OCI-LY7 (cell line): ENCODE data around the gene SNAPIN. TPM values are rescaled to one million over a fixed set of nuclear protein-coding genes. Genes with fewer than 3 reads are reported as not detected.

ENCODE experiments used
- BruUV-seq: library from RNA; stranded (reverse); fragments of 400-500 nt; replicated peaks from 2 replicates; lab custom pipeline; 2021; lab: Mats Ljungman, UMichigan
- CTCF ChIA-PET: fragments of 300-600 bp; sonication (Branson Sonifier 250); formaldehyde crosslinking; loops from one replicate; lab custom pipeline; 2022; ENCODE audit warnings: antibody characterized with exemption; ENCODE audit not compliant: unreplicated experiment; lab: Charles Lee
- POLR2A ChIA-PET: fragments of 300-600 bp; sonication (Branson Sonifier 250); formaldehyde crosslinking; loops from one replicate; lab custom pipeline; 2022; ENCODE audit warnings: antibody characterized with exemption; lab: Charles Lee
- DNase-seq: peaks from one replicate; pipeline ENCODE4 v3.0.0-alpha.2; 2015; ENCODE audit warnings: low spot score
- H2AFZ ChIP-seq: fragments of 200-600 bp; sonication (generic), shearing (Covaris generic); 2 replicates; pipeline ENCODE4 v1.6.1; 2014; ENCODE audit warnings: mild to moderate bottlenecking, antibody characterized with exemption, low read length, moderate library complexity
- H3K27ac ChIP-seq: fragments of 200-600 bp; sonication (generic); 2 replicates; pipeline ENCODE4 v1.5.1; 2014; ENCODE audit warnings: mixed run types, low read depth, mild to moderate bottlenecking, moderate library complexity, low read length, inconsistent platforms; ENCODE audit not compliant: poor library complexity, severe bottlenecking
- H3K36me3 ChIP-seq: fragments of 200-600 bp; sonication (generic); 2 replicates; pipeline ENCODE4 v1.6.1; 2014; ENCODE audit warnings: mild to moderate bottlenecking, antibody characterized with exemption, low read length, moderate library complexity, mixed read lengths; ENCODE audit not compliant: insufficient read depth
- H3K4me1 ChIP-seq: fragments of 200-600 bp; sonication (generic); 2 replicates; pipeline ENCODE4 v1.5.1; 2014; ENCODE audit warnings: mild to moderate bottlenecking, low read length; ENCODE audit not compliant: insufficient read depth, poor library complexity, severe bottlenecking
- H3K4me2 ChIP-seq: fragments of 200-600 bp; sonication (generic); 2 replicates; pipeline ENCODE4 v1.6.1; 2014; ENCODE audit warnings: mild to moderate bottlenecking, low read length
- H3K4me3 ChIP-seq: fragments of 200-600 bp; sonication (generic); 2 replicates; pipeline ENCODE4 v1.5.1; 2014; ENCODE audit warnings: mild to moderate bottlenecking, low read depth, low read length; ENCODE audit not compliant: poor library complexity, severe bottlenecking
- H3K79me2 ChIP-seq: fragments of 200-600 bp; sonication (generic); 2 replicates; pipeline ENCODE4 v1.6.1; 2016; ENCODE audit warnings: low read depth, mild to moderate bottlenecking, low read length, moderate library complexity, mixed read lengths; ENCODE audit not compliant: insufficient read depth
- H3K9me2 ChIP-seq: fragments of 200-600 bp; sonication (generic); 2 replicates; pipeline ENCODE4 v1.6.1; 2016; ENCODE audit warnings: mild to moderate bottlenecking, low read length, mixed read lengths; ENCODE audit not compliant: insufficient read depth
- H3K9me3 ChIP-seq: fragments of 200-600 bp; sonication (generic); 2 replicates; pipeline ENCODE4 v1.6.1; 2014; ENCODE audit warnings: mild to moderate bottlenecking, mixed run types, low read length, mixed read lengths
- H4K20me1 ChIP-seq: fragments of 200-600 bp; sonication (generic); 2 replicates; pipeline ENCODE4 v1.6.1; 2014; ENCODE audit warnings: mild to moderate bottlenecking, antibody characterized with exemption, low read length, moderate library complexity, mixed read lengths; ENCODE audit not compliant: insufficient read depth
- EZH2phosphoT487 ChIP-seq: fragments of 200-600 bp; sonication (generic); IDR thresholded peaks from 2 replicates; pipeline ENCODE4 v1.6.1; 2018; ENCODE audit warnings: low read depth, borderline replicate concordance, mild to moderate bottlenecking, mixed run types, antibody characterized with exemption, low read length, moderate library complexity, mixed read lengths
- intact Hi-C: fragments of 100-400 bp; cut with micrococcal nuclease; formaldehyde crosslinking; loops from one replicate; pipeline ENCODE4 v1.10.0; 2022; ENCODE audit not compliant: unreplicated experiment
- microRNA-seq: library from miRNA; unstranded; fragments of <30 nt; microRNA quantifications from one replicate; pipeline ENCODE4 v1.2.0, GENCODE V29; 2022; ENCODE audit warnings: borderline replicate concordance
- small RNA-seq: library from RNA; depleted of rRNA; stranded (forward); fragments of <200 nt; gene quantifications from one replicate; pipeline ENCODE3, GENCODE V24; 2014
- total RNA-seq, 2 experiments: library from RNA; depleted of rRNA in 1 of 2; stranded (reverse); fragments of >200 nt in 1 of 2; shearing (Covaris generic) in 1 of 2; gene quantifications; 2 replicates each; pipeline ENCODE4 v1.2.3, GENCODE V29; 2014 to 2022
- TF ChIP-seq, protein P1 (sequence below): fragments of 200-600 bp; sonication (generic); conservative IDR thresholded peaks from 2 replicates; pipeline ENCODE4 v1.5.1; 2014; ENCODE audit warnings: mild to moderate bottlenecking, antibody characterized with exemption, low read length, moderate library complexity, mixed read lengths

Gene SNAPIN
- total RNA-seq, 2 experiments from 2014 or later, result 31.1 to 44.5 TPM

DNA sequence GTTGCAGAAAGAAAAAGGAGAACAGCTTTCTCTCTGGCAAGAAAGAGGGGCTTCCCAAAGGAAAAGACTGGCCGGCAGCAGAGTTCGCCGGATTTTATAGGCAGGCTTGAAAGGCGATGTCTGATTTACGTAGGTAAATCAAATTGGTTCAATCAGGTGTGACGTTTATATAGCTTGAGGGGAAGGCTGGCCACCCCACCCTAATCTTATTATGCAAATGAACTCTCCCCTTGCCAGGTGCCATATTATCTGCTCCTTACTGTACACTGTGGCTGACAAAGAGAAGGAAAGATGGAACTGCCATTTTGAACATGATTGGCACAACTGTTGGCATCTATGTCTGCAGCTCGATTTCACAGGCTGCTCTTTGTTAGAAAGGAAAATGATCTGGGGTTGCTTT, 52.5 kb downstream of the SNAPIN start:
- no peaks in the 10 kb centered on the region for H3K36me3 ChIP-seq
- ChIA-PET POLR2A (no interaction called here), CTCF (no interaction called here)
- no peaks in the 10 kb centered on the region for H3K79me2 ChIP-seq
- H3K4me3 ChIP-seq, result no peak overlapping the region
- TF ChIP-seq, protein P1, sequence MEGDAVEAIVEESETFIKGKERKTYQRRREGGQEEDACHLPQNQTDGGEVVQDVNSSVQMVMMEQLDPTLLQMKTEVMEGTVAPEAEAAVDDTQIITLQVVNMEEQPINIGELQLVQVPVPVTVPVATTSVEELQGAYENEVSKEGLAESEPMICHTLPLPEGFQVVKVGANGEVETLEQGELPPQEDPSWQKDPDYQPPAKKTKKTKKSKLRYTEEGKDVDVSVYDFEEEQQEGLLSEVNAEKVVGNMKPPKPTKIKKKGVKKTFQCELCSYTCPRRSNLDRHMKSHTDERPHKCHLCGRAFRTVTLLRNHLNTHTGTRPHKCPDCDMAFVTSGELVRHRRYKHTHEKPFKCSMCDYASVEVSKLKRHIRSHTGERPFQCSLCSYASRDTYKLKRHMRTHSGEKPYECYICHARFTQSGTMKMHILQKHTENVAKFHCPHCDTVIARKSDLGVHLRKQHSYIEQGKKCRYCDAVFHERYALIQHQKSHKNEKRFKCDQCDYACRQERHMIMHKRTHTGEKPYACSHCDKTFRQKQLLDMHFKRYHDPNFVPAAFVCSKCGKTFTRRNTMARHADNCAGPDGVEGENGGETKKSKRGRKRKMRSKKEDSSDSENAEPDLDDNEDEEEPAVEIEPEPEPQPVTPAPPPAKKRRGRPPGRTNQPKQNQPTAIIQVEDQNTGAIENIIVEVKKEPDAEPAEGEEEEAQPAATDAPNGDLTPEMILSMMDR, result no peak
- no peak for TF ChIP-seq EZH2phosphoT487
- intact Hi-C loops, result no loop called here
- H3K9me2 ChIP-seq, result no peaks in the 10 kb centered on the region
- H2AFZ ChIP-seq, result no peak overlapping the region
- no peak overlapping the region for H3K27ac ChIP-seq
- BruUV-seq, result no TSS peak
- DNase-seq, result no peak
- H3K9me3 ChIP-seq, result no peaks in the 10 kb centered on the region
- no peak overlapping the region for H3K4me2 ChIP-seq
- no peaks in the 10 kb centered on the region for H4K20me1 ChIP-seq
- H3K4me1 ChIP-seq, result no peaks in the 10 kb centered on the region

Small RNAs within 50 kb of the gene (microRNA-seq; reads per million reads assigned to microRNA genes)
- not detected for gene MIR8083

Small RNAs within 50 kb of the gene (small RNA-seq; reads per million reads assigned to genes)
- gene MIR8083, result not detected
- not detected for gene RN7SL372P

Other genes starting within 250 kb of the SNAPIN start
- not detected in 2 replicates for gene S100A7A, start 242.2 kb upstream of the SNAPIN start, total RNA-seq (2014; rRNA removed; shearing (Covaris generic))
- gene S100A7A, start 242.2 kb upstream of the SNAPIN start, total RNA-seq (2022), result not detected in 2 replicates
- not detected in 2 replicates for gene S100A7, start 198.1 kb upstream of the SNAPIN start, total RNA-seq (2014; rRNA removed; shearing (Covaris generic))
- not detected in 2 replicates for gene S100A7, start 198.1 kb upstream of the SNAPIN start, total RNA-seq (2022)
- not detected in 2 replicates for gene S100A6, start 122.7 kb upstream of the SNAPIN start, total RNA-seq (2014; rRNA removed; shearing (Covaris generic))
- not detected in 2 replicates for gene S100A6, start 122.7 kb upstream of the SNAPIN start, total RNA-seq (2022)
- not detected in 2 replicates for gene S100A5, start 117.8 kb upstream of the SNAPIN start, total RNA-seq (2014; rRNA removed; shearing (Covaris generic))
- gene S100A5, start 117.8 kb upstream of the SNAPIN start, total RNA-seq (2022), result not detected in 2 replicates
- 1.6 and 3.6 TPM in 2 replicates for gene S100A4, start 112.9 kb upstream of the SNAPIN start, total RNA-seq (2014; rRNA removed; shearing (Covaris generic))
- gene S100A4, start 112.9 kb upstream of the SNAPIN start, total RNA-seq (2022), result 0.53 and 1.9 TPM in 2 replicates
- not detected in 2 replicates for gene S100A3, start 109.4 kb upstream of the SNAPIN start, total RNA-seq (2014; rRNA removed; shearing (Covaris generic))
- not detected in 2 replicates for gene S100A3, start 109.4 kb upstream of the SNAPIN start, total RNA-seq (2022)
- gene S100A2, start 92.9 kb upstream of the SNAPIN start, total RNA-seq (2014; rRNA removed; shearing (Covaris generic)), result not detected in 2 replicates
- 1.4 TPM in 1 of 2 replicates, not detected in the other for gene S100A2, start 92.9 kb upstream of the SNAPIN start, total RNA-seq (2022)
- gene S100A16, start 45.6 kb upstream of the SNAPIN start, total RNA-seq (2014; rRNA removed; shearing (Covaris generic)), result not detected in 2 replicates
- gene S100A16, start 45.6 kb upstream of the SNAPIN start, total RNA-seq (2022), result 0.33 TPM in 1 of 2 replicates, not detected in the other
- gene S100A14, start 42.4 kb upstream of the SNAPIN start, total RNA-seq (2014; rRNA removed; shearing (Covaris generic)), result not detected in 2 replicates
- not detected in 2 replicates for gene S100A14, start 42.4 kb upstream of the SNAPIN start, total RNA-seq (2022)
- gene S100A13, start 31.2 kb upstream of the SNAPIN start, total RNA-seq (2014; rRNA removed; shearing (Covaris generic)), result 2.7 and 4.8 TPM in 2 replicates
- 6.9 and 10.3 TPM in 2 replicates for gene S100A13, start 31.2 kb upstream of the SNAPIN start, total RNA-seq (2022)
- gene S100A1, start 30.3 kb upstream of the SNAPIN start, total RNA-seq (2014; rRNA removed; shearing (Covaris generic)), result not detected in 2 replicates
- gene S100A1, start 30.3 kb upstream of the SNAPIN start, total RNA-seq (2022), result not detected in 2 replicates
- 70.9 and 85.3 TPM in 2 replicates for gene CHTOP, start 24.6 kb upstream of the SNAPIN start, total RNA-seq (2014; rRNA removed; shearing (Covaris generic))
- 106 and 107 TPM in 2 replicates for gene CHTOP, start 24.6 kb upstream of the SNAPIN start, total RNA-seq (2022)
- 287 and 300 TPM in 2 replicates for gene ILF2, start 12.3 kb downstream of the SNAPIN start, total RNA-seq (2014; rRNA removed; shearing (Covaris generic))
- 319 and 334 TPM in 2 replicates for gene ILF2, start 12.3 kb downstream of the SNAPIN start, total RNA-seq (2022)
- gene NPR1, start 20.0 kb downstream of the SNAPIN start, total RNA-seq (2014; rRNA removed; shearing (Covaris generic)), result 0.03 TPM in 1 of 2 replicates, not detected in the other
- gene NPR1, start 20.0 kb downstream of the SNAPIN start, total RNA-seq (2022), result not detected in 2 replicates
- 31.6 and 33.5 TPM in 2 replicates for gene INTS3, start 69.3 kb downstream of the SNAPIN start, total RNA-seq (2014; rRNA removed; shearing (Covaris generic))
- gene INTS3, start 69.3 kb downstream of the SNAPIN start, total RNA-seq (2022), result 65.8 and 67.3 TPM in 2 replicates
- 3.3 and 4.5 TPM in 2 replicates for gene SLC27A3, start 116.7 kb downstream of the SNAPIN start, total RNA-seq (2014; rRNA removed; shearing (Covaris generic))
- gene SLC27A3, start 116.7 kb downstream of the SNAPIN start, total RNA-seq (2022), result 7.7 and 10.2 TPM in 2 replicates